ENCODE measurements around the gene NPAS3. TPM values are rescaled to one million over a fixed set of nuclear protein-coding genes. Genes with fewer than 3 reads are reported as not detected.
A peak's percentile ranks its signal among the peaks of the same experiment; 100 is the strongest.

NPAS3 gene
- total and polyA plus RNA-seq, 2 of the 8 experiments (the other 6 are each of a cell fraction or from before 2014, with no cell fraction given), result 0.11 to 0.60 TPM

- H2AFZ ChIP-seq (ENCODE audit: low read length), result 0 out of 2 replicates have a peak overlapping the region, but pooled peaks have one; percentile 9
- FAIRE-seq (no peak), DNase-seq (ENCODE audit: low read depth in 1 of 2, low spot score in 2 of 2) (no peak)
- no peak overlapping the region for H3K27ac ChIP-seq (ENCODE audit: low read depth, low read length)
- no peak overlapping the region for H4K8ac ChIP-seq (ENCODE audit: extremely low read depth, insufficient read depth, low read length)
- no peak overlapping the region for H2AK5ac ChIP-seq (ENCODE audit: low read depth, low read length)
- no peaks in the 10 kb centered on the region for H3K23me2 ChIP-seq (ENCODE audit: low read depth, low read length)
- no peaks in the 10 kb centered on the region for H3K79me2 ChIP-seq (ENCODE audit: control insufficient read depth in 1 of 2, insufficient read depth in 2 of 2, low read length in 2 of 2)
- H4K20me1 ChIP-seq (replicated peaks in 1 of 2; ENCODE audit: control insufficient read depth in 1 of 2, insufficient read depth in 2 of 2, low read length in 2 of 2), result no peaks in the 10 kb centered on the region
- 84% methylated on average over 6 of the region's 6 CpGs; no CpG with 5 or more reads in 1 of the 2 experiments for WGBS, 2 experiments (ENCODE audit: extremely low coverage in 1 of 2, insufficient coverage in 1 of 2, insufficient read length in 1 of 2, insufficient replicate concordance in 2 of 2, low coverage in 1 of 2, low lambda C conversion rate in 2 of 2, missing lambda C conversion rate in 1 of 2)
- no peak overlapping the region for H2BK20ac ChIP-seq (ENCODE audit: low read length)
- no peak overlapping the region for H4K5ac ChIP-seq (ENCODE audit: insufficient read length, low read depth, low read length)
- H3K4ac ChIP-seq (replicated peaks; ENCODE audit: insufficient read length, low read depth, low read length), result no peak overlapping the region
- ChIA-PET POLR2A (ENCODE audit: partially characterized antibody) (no interaction called here), CTCF (ENCODE audit: partially characterized antibody) (interaction anchor here (1.0 to 1.5 kb wide), 3 partner anchors 24 to 93 kb away, joined by 3 read pairs; no protein-coding TSS in a partner anchor)
- no peaks in the 10 kb centered on the region for H3K79me1 ChIP-seq (ENCODE audit: low read depth, low read length)
- H3K56ac ChIP-seq (replicated peaks; ENCODE audit: insufficient read length, low read depth, low read length), result no peak overlapping the region
- H2BK12ac ChIP-seq (ENCODE audit: low read depth, low read length), result no peak overlapping the region
- no peak overlapping the region for H3K4me2 ChIP-seq (ENCODE audit: insufficient read depth in 1 of 2, low read depth in 2 of 2, low read length in 2 of 2)
- 0 out of 7 replicates have a peak, but pooled peaks cover 0 to 3% (median 2%) of the 10 kb centered on the region in 4 experiments for H3K4me1 ChIP-seq (replicated peaks in 1 of 4; ENCODE audit: control insufficient read depth in 3 of 4, insufficient read depth in 4 of 4, low read length in 3 of 4)
- H3K27me3 ChIP-seq (replicated peaks in 1 of 4; ENCODE audit: control insufficient read depth in 3 of 4, extremely low read depth in 1 of 4, insufficient read depth in 3 of 4, low read length in 3 of 4), result no peaks in the 10 kb centered on the region
- H4K91ac ChIP-seq (replicated peaks; ENCODE audit: insufficient read length, low read length), result no peak overlapping the region
- TF ChIP-seq CREB1 (IDR thresholded peaks at IDR 0.05), result no peak
- TF ChIP-seq SP2 (IDR thresholded peaks at IDR 0.05; ENCODE audit: low read length), result no peak
- no peak for TF ChIP-seq TCF12 (IDR thresholded peaks at IDR 0.05; ENCODE audit: low read depth, low read length)
- no peak for TF ChIP-seq CEBPB (IDR thresholded peaks at IDR 0.05; ENCODE audit: low read depth, low read length)
- no peak for TF ChIP-seq FOSL1 (IDR thresholded peaks at IDR 0.05; ENCODE audit: insufficient read depth, low read depth, low read length)
- TF ChIP-seq RXRA (IDR thresholded peaks at IDR 0.05; ENCODE audit: insufficient read depth, low read depth, low read length), result no peak
- TF ChIP-seq JUND (IDR thresholded peaks at IDR 0.05; ENCODE audit: low read length), result no peak
- no peak for TF ChIP-seq SP1 (IDR thresholded peaks at IDR 0.05; ENCODE audit: low read depth, low read length)
- TF ChIP-seq NANOG (IDR thresholded peaks at IDR 0.05; ENCODE audit: insufficient read depth, low read depth, low read length, poor library complexity, severe bottlenecking), result no peak
- TF ChIP-seq GABPA (IDR thresholded peaks at IDR 0.05; ENCODE audit: borderline replicate concordance, insufficient read depth, low read length), result no peak
- TF ChIP-seq MAFK (IDR thresholded peaks at IDR 0.05; ENCODE audit: low read depth, low read length), result no peak
- no peak for TF ChIP-seq CTCF (IDR thresholded peaks at IDR 0.05; ENCODE audit: control extremely low read depth in 1 of 3, insufficient read depth in 1 of 3, low read depth in 1 of 3, low read length in 3 of 3)
- TF ChIP-seq PHF8 (conservative IDR thresholded peaks at IDR 0.05; ENCODE audit: low read depth, low read length), result no peak
- no peaks in the 10 kb centered on the region for H3K36me3 ChIP-seq (ENCODE audit: control insufficient read depth in 2 of 4, insufficient read depth in 4 of 4, low read length in 3 of 4)
- no peak overlapping the region; a peak in 1 of 7 replicates for H3K9ac ChIP-seq (replicated peaks in 1 of 4; ENCODE audit: extremely low read depth in 1 of 4, low read depth in 3 of 4, low read length in 3 of 4)
- no peak overlapping the region for H2BK5ac ChIP-seq (ENCODE audit: low read depth, low read length)
- no peak overlapping the region for H3K14ac ChIP-seq (ENCODE audit: insufficient read length)
- no peak overlapping the region for H2BK120ac ChIP-seq (replicated peaks; ENCODE audit: low read depth, low read length)
- no peak overlapping the region for H3K18ac ChIP-seq (ENCODE audit: extremely low read depth, low read length)
- H2BK15ac ChIP-seq (ENCODE audit: low read length), result no peak overlapping the region
- H3K4me3 ChIP-seq (ENCODE audit: extremely low read depth in 1 of 4, insufficient read depth in 2 of 4, low read depth in 3 of 4, low read length in 4 of 4), result no peak overlapping the region
- no peaks in the 10 kb centered on the region for H3K9me3 ChIP-seq (ENCODE audit: insufficient read depth in 2 of 2, low read depth in 1 of 2, low read length in 1 of 2)
- H3K23ac ChIP-seq (ENCODE audit: insufficient read length), result no peak overlapping the region
Observed at GRCh38 chr14:33700052-33700451, 761.4 kb downstream of the NPAS3 start.

Data from H1 (cell line).